ENCODE results near the gene CBX2. TPM values are rescaled to one million over a fixed set of nuclear protein-coding genes. Genes with fewer than 3 reads are reported as not detected.

The CBX2 gene
- total RNA-seq, 1 experiment from 2014 or later = 79.4 TPM

- no peak overlapping the region for H2BK12ac ChIP-seq (ENCODE audit: insufficient read length, low read depth, low read length)
- no peaks in the 10 kb centered on the region for H4K20me1 ChIP-seq (ENCODE audit: control insufficient read depth, insufficient read depth, insufficient read length)
- H3K9me3 Mint-ChIP-seq = peaks cover 5 to 7% of the 10 kb centered on the region in 2 experiments; a peak in 3 of 5 replicates
- peak overlapping the region; percentile 94 for H3K18ac ChIP-seq (ENCODE audit: insufficient read length, low read depth, low read length)
- peak overlapping the region; percentile 34 for H4K91ac ChIP-seq (ENCODE audit: insufficient read length, low read depth, low read length)
- H4K5ac ChIP-seq (ENCODE audit: insufficient read length, low read depth, low read length) = no peak overlapping the region
- H3K27ac Mint-ChIP-seq = peak overlapping the region in 1 of 3 experiments; percentile 80; a peak in 1 of 7 replicates
- peak overlapping the region; percentile 88 for H3K14ac ChIP-seq (ENCODE audit: insufficient read depth, low read length)
- H2BK120ac ChIP-seq (ENCODE audit: low read depth, low read length, poor library complexity, severe bottlenecking) = no peak overlapping the region
- H3K4me2 ChIP-seq (ENCODE audit: insufficient read depth, insufficient read length, low read length) = no peak overlapping the region
- no peak overlapping the region for H2BK5ac ChIP-seq (ENCODE audit: insufficient read length, low read length)
- H2BK15ac ChIP-seq (ENCODE audit: low read depth, low read length) = no peak overlapping the region
- H3K23me2 ChIP-seq (ENCODE audit: insufficient read length, low read depth, low read length, poor library complexity, severe bottlenecking) = peaks cover 2% of the 10 kb centered on the region
- no peak overlapping the region for H4K8ac ChIP-seq (replicated peaks; ENCODE audit: insufficient read length, low read depth, low read length)
- no peaks in the 10 kb centered on the region for H3K9me3 ChIP-seq (ENCODE audit: control insufficient read depth, low read depth, low read length)
- H3K4me1 Mint-ChIP-seq = peaks cover 48 to 57% of the 10 kb centered on the region in 2 experiments
- no peaks in the 10 kb centered on the region; a peak in 1 of 7 replicates for H3K36me3 Mint-ChIP-seq (ENCODE audit: insufficient read depth in 1 of 3, low read depth in 3 of 3)
- no peaks in the 10 kb centered on the region for H3K79me1 ChIP-seq (ENCODE audit: insufficient read depth, low read depth, low read length, poor library complexity, severe bottlenecking)
- no peak overlapping the region for H2AK5ac ChIP-seq (ENCODE audit: insufficient read length, low read length)
- peaks cover 92% of the 10 kb centered on the region for H3K27me3 Mint-ChIP-seq (ENCODE audit: low read depth)
- TF ChIP-seq CTCF (conservative IDR thresholded peaks at IDR 0.05) = no peak
- H3K4me1 ChIP-seq (ENCODE audit: insufficient read depth, low read length) = no peaks in the 10 kb centered on the region; the same call in 1 of the 2 replicates
- no peak overlapping the region for H3K23ac ChIP-seq (ENCODE audit: insufficient read length, low read depth, low read length)
- no peak overlapping the region for H3K56ac ChIP-seq (ENCODE audit: insufficient read length, low read depth, low read length)
- H3K79me2 ChIP-seq (ENCODE audit: insufficient read depth, low read length) = no peaks in the 10 kb centered on the region
- H2AFZ ChIP-seq (ENCODE audit: low read length) = no peak overlapping the region
- H3K27me3 ChIP-seq (ENCODE audit: insufficient read depth, low read length) = peaks cover 80% of the 10 kb centered on the region
- H3K9ac ChIP-seq (ENCODE audit: extremely low read depth, insufficient read length, low read length) = no peak overlapping the region
- no peak overlapping the region for H2BK20ac ChIP-seq (ENCODE audit: low read depth, low read length, poor library complexity, severe bottlenecking)
- H3K4me3 Mint-ChIP-seq = peak overlapping the region; percentile 53 to 76
- no CpG with 5 or more reads among the region's 40 CpGs for WGBS (ENCODE audit: extremely low coverage, insufficient read length, low lambda C conversion rate)
- no peak overlapping the region for H3K27ac ChIP-seq (ENCODE audit: insufficient read length, low read depth, low read length)
- H3K4ac ChIP-seq (ENCODE audit: low read depth, low read length) = no peak overlapping the region; the same call in 1 of the 2 replicates
- DNase-seq = peak; percentile 62
- no peak overlapping the region for H3T11ph ChIP-seq (ENCODE audit: low read length)
These were observed 31.7 kb downstream of the CBX2 start for GRCh38 chr17:79809530-79810129.
